ENCODE measurements around the gene PDP2.

The PDP2 gene, protein sequence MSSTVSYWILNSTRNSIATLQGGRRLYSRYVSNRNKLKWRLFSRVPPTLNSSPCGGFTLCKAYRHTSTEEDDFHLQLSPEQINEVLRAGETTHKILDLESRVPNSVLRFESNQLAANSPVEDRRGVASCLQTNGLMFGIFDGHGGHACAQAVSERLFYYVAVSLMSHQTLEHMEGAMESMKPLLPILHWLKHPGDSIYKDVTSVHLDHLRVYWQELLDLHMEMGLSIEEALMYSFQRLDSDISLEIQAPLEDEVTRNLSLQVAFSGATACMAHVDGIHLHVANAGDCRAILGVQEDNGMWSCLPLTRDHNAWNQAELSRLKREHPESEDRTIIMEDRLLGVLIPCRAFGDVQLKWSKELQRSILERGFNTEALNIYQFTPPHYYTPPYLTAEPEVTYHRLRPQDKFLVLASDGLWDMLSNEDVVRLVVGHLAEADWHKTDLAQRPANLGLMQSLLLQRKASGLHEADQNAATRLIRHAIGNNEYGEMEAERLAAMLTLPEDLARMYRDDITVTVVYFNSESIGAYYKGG
- total RNA-seq: 0.42 to 17.6 (median 5.3) reads per million in 17 experiments

DNA sequence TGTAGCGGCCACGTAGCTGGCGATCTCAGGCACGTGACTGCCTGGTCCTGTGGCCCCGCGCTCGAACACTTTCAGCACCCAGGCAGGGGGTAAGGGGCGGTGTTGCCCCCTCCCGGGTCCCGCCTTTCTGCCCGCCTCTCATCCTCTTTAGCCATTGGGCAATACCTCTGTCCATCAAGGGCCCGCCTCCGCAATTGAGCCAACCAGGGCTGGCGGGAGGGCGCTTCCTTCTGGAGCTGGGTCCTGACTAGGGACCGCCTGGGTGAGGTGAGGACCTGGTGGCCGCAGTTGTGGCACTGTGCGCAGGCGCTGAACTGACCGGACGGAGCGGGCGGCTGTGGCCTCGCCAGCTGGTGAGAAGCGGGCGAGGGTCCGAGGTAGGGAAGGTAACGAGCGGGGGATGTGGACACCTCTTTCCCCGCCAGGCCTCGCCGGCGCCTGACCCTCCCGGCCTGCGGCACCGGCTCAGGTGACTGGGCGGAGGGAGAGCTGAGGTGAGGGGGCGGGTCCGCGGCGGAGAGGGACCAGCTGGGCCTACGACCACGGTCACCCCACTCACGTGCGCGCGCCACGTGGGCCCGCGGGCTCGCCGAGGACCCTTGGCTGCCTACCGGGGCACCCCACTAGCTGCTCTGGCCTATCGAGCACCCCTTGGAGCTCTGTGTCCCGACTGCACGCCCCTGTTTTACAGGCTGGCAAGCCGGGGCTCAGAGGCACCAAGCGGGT is at the start of gene PDP2:
PDP2 (plus strand) TSS at position 228 of the 726 bp plus-strand sequence. CDS start 3,770 bp downstream, outside the sequence.
- peak; percentile 91 to 96 (median 93) for DNase-seq

DNA sequence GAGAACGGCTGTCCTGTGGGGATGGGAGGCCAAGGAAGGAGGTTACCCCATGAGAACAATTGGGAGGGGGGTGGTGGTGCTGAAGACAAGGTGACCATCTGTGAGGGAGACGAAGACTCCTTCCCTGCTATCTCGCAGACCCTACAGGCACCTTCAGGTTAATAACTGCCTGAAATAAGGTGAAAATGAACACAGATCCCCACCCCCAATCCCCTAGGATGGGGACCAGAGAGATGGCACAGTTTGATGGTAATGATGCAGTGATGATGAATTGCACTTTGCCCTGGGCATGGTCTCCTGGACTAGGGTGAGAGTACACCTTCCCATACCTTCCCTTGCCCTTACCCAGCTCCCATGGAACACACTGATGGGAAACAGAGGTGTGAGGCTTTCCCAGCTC is 48.1 kb upstream of the PDP2 start:
- no peak for DNase-seq

DNA sequence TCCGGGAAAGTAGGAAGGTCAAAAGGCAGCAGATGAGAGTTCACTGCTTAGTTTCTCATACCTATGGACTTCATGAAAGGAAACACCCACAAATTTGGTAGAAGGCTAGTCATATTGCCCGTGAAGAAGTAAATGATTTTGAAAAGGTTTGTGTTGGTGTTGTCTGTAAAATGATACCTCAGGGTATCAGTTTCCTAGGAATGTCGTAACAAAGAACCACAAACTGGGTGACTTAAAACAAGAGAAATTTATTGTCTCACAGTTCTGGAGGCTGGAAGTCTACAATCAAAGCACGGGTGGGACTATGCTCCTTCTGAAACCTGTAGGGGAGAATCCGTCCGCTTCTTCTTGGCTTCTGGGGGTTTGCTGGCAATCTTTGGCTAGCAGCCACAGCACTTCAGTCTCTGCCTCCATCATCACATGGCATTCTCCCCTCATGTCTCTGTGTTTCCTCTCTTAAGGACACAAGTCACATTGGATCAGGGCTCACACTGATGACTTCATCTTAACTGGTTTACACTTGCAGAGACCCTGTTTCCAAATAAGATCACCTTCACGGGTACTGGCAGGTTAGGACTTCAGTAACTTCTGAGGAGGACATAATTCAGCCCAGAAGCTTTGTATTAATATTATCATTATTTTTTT is 47.5 kb upstream of the PDP2 start:
- DNase-seq: no peak

DNA sequence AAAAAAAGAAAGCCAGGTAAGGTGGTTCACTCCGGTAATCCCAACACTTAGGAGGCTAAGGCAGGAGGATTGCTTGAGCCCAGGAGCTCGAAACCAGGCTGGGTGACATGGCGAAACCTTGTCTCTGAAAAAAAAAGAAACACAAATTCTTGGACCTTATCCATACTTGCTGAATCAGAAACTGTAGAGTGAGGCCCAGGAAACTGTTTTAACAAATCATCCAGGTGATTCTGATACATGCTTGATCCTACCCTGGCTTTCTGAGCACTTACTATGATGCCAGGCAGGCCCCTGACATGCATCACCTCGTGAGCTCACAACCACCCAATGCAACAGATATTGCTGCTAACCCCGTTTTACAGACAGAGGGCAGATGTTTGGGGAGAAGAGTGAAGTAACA is 45.6 kb upstream of the PDP2 start:
- DNase-seq: no peak

DNA sequence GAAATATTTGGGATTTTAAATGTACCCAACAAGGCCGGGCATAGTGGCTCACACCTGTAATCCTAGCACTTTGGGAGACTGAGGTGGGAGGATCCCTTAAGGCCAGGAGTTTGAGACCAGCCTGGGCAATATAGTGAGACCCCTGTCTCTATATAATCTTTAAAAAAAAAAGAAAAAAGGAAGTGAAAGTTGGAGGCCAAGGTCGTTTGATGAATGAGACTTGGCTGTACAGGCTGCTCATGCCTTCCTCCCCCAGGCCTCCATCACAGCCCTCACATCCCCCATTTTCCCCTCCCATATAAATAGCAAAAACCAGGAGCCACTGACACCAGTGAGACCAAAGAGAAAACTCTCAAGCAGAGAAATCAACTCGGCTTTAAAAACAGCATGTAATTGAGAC is 39.4 kb upstream of the PDP2 start:
- DNase-seq: no peak

DNA sequence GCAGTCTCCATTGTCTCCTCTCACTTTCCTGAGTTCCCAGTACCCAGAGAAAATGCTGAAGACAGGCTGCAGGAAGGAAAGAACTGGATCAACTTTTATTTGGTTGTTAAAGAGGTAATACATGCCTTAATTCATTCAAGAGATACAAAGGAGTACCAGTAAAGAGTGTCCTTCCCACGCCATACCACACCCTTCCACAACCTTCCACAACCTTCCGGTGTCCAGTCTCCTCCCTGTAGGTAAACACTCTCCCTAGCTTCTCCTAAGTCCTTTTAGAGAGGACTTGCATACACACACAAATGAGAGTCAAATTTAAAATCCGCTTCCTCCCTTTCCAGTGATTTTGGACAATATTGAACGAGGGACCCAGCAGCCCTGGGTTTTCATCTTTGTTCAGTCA is 38.9 kb upstream of the PDP2 start:
- no peak for DNase-seq

DNA sequence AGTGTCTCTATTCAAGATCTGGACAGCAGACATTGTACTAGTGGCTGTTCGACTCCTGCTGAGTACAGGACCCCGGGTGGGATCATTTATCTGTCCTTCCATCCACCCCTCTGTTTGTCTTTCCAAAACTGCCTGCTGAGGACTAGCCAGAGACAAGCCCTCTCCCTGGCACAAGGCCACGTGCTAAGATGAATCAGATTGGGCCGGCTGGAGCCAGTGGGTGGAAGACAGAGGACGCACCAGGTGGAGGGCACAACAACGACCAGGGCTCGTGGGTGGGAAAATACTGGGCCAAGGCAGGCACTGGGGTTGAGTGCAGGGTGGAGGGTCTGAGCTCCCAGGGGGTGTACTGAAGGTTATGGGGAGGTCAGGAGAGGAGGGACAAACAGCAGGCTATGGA is 37.5 kb upstream of the PDP2 start:
- DNase-seq: no peak

DNA sequence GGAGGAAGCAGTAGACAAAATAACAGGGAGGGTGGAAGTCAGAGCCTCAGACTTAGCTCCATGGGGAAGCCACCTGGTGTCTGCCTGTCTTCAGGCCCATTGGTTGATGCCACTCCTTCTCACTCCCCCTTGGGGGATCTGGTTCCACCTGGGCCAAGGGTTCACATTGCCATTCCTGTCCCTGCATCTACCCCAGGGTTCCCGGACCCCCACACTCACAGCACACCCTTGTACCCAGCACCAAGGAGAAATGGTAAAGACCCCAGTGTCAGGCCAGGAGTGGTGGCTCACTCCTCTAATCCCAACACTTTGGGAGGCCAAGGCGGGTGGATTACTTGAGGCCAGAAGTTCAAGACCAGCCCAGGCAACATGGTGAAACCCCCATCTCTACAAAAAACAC is 37.1 kb upstream of the PDP2 start:
- DNase-seq: no peak

DNA sequence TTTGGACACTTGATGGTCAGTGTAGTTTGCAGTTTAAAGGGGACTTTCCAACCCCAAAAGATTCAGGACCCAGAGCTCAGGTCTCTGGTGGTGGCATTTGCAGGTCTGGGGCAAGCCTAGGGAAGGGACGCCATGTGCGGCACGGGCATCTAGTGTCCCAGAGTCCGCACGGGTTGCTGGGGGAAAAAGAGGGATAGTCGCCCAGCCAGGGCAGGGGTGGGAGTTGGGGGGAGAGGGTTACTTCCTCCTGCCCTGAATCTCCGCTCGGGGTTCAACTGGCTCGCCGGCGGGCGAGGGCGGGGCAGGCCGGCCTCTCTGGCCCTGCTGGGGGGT is 36.3 kb upstream of the PDP2 start:
- no peak for DNase-seq

DNA sequence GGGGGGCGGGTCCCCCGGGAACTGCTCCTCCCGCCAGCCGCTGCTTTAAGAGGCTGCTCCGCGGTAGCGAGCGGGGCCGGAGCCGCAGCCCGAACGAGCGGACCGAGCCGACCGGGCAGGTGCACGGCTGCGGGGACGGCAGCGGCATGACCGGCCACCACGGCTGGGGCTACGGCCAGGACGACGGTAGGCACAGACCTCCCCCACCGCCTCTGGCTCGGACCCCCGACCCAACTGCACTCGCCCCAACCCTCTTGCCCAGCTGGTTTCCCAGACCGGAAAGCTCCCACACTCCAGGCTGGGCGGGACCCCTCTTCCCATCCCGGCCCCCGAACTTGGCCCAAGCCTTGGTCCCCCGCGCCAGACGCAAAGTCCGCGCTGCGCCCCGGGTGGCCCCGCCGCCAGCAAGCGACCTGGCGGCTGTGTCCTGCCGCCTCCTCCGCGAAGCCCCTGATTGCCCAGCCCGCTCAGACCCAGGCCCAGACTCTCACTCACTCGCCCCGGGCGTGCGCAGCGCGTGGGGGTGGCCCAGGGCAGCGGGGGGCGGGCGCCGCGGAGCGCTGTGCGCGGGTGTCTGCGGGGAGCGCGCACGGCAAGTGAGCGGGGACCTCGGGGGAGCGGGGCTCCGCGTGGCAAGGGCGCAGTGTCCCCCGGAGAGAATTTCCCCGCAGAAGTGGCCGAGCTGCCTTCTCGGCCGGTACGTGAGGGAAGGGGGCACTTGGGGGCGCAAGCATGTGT is 35.8 kb upstream of the PDP2 start, which contains the start of gene CA7:
CA7 (plus strand) TSS at position 73 of the 738 bp plus-strand sequence; CDS start at position 147, 74 bp downstream.
- DNase-seq: peak in 2 of 4 experiments; percentile 9 to 34

DNA sequence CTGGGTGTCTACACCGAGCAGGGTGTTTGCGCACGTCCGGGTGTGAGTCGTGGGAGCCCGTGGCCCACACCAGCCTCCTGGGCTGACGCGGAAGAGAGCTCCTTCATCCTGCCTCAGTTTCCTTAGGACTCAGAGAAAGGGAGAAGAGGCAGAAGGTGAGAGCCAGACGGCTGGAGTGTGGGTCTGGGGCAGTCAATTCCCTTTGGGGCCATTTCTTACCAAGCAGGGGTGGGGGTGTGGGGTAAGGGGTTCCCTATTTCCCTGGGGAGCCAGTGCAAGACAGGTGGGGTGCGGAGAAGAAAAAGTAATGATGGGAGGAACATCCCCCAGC is 35.3 kb upstream of the PDP2 start:
- no peak for DNase-seq

DNA sequence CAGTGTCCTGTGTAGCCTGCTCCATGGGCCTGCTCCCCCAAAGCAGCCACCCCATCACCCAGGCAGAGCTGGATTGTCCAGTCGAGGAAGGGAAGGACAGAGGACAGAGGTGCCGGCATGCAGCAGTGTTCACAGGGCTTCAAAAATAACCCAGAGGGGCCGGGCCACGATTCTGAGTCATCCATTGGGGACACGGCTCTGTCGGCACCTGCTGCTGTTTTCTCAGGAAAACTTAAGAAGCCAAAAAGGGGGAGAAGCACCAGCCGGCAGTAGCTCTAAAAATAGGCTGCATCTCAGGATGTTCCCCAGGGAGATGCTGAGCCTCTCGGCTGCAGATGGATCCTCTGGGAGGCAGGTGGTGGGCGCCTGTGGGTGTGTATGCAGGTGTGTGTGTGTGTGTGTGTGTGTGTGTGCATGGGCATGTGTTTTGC is 34.5 kb upstream of the PDP2 start:
- no peak for DNase-seq

DNA sequence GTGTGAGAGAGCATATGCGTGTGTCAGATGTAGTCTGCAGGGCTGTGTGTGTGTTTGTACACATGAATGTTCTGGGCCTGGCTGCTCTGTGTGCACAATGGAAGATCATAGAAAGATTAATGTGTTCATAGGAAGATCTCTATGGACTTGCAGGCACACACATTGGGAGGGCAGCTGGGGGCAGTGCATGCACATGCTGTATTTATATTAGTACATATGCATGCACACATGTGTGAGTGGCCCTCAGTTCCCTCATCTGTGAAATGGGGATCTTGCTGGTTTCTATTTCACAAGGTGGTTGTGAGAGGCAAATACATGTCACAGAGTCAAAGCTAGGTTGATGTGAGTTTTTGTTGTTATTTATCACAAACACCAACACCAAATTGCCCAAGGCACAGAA is 34.0 kb upstream of the PDP2 start:
- DNase-seq: no peak

DNA sequence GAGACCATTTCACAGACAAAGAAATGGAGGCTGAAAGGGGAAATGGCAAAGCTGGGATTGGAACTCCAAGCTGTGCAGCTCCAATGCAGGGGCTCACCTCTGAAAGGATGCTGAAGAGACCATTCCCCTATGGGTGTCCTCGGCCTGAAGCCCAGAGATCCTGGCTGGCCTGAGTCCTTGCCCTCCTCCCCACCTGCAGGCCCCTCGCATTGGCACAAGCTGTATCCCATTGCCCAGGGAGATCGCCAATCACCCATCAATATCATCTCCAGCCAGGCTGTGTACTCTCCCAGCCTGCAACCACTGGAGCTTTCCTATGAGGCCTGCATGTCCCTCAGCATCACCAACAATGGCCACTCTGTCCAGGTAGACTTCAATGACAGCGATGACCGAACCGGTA is 33.5 kb upstream of the PDP2 start:
- DNase-seq: no peak

DNA sequence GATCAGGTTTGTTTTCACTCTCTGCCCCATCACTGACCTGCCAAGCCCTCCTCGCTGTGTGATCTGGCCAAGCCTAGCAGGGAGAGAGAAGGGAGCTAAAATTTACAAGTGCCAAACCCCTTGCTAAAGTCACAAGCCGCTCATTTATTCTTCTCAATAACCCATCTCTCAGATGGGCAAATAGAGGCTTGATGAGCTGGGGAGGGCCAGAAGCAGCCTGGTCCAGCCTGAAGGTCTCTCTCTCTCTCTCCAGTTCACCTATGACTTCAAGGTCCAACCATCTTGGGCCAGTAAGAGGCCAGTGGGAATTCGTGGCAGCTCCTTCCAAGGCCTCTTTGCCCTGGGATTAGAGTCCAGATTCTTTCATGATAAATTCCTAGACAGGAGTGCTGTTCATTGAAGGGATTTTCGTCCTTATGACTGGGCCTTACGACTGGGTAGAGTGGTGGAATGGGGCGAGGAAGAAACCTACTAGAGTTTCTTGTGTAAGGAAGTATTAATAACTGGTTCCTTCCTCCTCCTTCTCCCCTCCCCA is 32.7 kb upstream of the PDP2 start:
- no peak for DNase-seq

DNA sequence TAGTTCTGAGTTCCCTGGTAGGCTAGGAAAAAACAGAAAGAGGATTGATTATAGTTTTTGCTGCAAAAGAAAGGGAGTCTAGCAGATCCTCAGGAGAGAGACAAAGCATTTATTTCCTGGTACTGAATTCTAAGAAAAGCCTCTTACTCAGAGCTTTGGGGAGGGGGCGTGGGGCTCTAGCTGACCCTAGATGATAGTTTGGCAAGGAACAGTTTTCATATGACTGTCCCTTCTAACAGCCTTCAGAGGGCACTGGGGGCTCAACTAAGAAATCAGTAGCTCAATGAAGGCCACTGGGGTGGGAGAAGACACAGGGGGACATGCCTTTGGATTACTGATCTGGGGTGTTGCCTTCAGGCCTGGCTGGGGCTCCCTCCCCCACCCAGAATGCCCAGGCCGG is 32.1 kb upstream of the PDP2 start:
- no peak for DNase-seq

DNA sequence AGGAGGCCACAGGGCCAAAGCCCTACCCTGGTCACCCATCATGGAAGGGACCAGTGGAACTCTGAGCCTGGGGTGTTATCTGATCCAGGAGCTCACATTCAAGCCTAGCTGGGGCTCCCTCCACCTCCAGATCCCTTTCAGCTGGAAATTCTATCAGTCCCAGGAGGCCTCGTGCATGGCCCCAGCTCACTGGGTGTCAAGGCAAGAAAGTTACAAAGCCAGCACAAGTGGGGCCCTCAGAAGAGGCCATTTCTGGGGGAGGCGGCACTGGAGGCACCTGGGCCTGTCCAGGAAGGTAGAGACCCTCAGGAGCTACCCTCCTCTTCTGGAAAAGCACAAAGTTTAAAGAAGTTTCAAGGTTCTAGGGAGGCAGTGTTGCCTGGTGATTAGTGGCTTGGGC is 31.3 kb upstream of the PDP2 start:
- DNase-seq: no peak

DNA sequence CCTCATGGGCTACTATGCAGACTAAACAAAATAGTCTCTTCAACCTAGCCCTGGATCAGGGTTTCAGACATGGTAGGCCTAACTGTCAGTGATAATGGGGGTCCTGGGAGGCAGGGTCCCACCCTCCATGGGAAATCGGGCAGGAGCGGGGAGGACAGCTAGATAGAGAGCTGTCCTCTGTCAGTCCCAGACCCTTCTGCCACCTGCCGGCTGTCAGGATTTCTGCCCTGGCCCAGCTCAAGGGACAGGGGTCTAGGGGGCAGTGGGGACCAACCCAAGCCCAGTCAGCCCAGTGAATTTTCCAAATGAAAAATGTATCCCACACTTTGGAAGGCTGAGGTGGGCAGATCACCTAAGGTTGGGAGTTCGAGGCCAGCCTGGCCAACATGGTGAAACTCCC is 30.8 kb upstream of the PDP2 start:
- no peak for DNase-seq

DNA sequence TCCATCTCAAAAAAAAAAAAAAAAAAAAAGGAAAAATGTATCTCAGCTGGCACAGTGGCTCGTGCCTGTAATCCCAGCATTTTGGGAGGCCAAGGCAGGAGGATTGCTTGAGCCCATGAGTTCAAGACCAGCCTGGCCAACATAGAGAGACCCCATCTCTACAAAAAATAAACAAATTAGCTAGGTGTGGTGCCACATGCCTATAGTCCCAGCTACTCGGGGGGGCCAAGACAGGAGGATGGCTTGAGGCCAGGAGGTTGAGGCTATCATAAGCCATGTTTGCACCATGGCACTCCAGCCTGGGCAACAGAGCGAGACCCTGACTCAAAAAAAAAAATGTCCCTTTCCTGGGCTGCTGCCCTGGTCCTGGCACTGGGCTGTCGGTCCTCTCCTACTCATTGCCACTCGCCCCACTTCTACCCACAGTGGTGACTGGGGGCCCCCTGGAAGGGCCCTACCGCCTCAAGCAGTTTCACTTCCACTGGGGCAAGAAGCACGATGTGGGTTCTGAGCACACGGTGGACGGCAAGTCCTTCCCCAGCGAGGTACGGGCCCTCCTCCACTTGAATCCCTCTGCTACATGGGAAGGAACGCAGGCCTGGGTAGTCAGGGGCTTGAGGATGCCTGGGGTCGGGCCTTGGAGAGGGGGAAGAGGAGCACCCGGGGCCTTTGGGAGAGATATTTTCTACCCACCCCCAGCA is 30.1 kb upstream of the PDP2 start:
- peak in 2 of 4 experiments; percentile 29 to 36 for DNase-seq

DNA sequence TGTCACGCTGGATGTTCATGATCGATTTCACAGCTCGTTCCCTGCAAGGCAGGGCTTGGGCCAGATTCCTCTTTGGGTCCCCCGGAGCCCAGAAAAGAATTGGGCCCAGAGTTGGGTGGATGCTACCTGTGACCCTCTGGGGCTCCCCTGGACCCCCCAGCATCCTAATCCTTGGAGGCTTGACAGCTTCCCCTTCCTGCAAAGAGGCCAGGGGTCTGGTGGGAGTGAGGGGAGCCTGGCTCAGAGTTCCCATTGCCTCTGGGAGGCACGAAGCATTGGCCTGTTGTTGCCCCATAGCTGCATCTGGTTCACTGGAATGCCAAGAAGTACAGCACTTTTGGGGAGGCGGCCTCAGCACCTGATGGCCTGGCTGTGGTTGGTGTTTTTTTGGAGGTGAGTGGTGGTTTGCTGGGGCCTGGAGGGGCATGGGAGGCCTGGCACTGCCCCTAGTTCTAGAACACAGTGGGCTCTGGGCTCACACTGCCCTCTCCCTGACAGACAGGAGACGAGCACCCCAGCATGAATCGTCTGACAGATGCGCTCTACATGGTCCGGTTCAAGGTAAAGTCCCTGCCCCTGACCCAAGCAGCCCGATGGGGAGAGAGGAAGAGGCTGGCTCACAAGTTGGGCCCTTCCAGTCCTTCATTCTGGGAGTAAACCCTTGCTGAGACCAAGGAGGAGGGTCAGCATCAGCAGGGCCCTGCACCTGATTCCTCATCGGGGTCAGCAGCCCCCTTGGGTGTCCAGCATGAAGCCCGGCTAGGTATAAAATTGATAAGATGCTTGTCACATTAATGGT is 28.9 kb upstream of the PDP2 start:
- no peak for DNase-seq
